Activated CD4-positive, alpha-beta T cell treated with anti-CD3 and anti-CD28 coated beads, Interleukin-2, Interleukin-6, amounts not matched to agents 100 ng/mL and 50 ng/mL, durations not matched to agents 16 hours and 8 hours (primary cell): ENCODE data around the gene NIPAL3.
"Not testable (repeated sequence)": the region's sequence is repeated elsewhere in the genome, so short reads cannot be mapped to it uniquely, and the experiment has no call there.

Experiments
- DNase-seq: peaks from one replicate; pipeline ENCODE4 v3.0.0-alpha.2; 2020

NIPAL3 gene

DNA sequence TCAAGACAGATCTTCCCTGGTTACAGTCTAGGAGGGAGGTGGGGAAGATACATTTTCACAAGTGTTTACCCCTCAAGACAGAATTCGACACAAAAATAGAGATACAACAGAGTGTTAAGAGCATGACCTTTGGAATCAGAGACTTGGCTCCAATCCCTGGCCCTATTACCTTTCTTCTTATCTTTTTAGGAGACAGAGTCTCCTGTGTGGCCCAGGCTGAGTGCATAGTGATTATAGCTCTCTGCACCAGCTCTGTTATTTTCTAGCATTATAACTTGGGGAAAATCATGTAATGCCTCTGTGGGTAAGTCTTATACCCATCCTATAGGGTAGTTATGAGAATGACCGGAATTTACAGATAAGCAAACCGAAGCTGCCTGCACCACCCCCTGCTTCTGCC lies 9.8 kb downstream of the NIPAL3 start:
- no peak for DNase-seq

DNA sequence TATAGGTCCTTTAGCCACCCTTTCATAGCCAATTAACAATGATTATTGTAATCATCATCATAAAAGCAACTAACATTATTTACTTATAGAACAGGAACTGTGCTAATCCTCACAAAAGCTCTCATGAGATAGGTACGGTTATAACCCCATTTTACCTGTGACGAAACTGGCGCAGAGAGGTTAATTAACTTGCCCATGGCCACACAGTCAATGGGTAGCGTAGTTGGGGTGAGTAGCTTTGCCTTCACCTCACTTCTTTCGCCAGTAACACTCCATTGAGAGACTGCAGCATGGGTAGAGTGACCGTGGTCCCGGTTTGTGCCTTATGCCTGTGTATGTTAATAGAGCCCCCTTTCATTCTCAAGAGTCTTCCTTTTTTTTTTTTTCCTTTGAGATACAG lies 10.3 kb downstream of the NIPAL3 start:
- DNase-seq: no peak

GRCh38 chr1:24426744-24427544 lies 11.3 kb downstream of the NIPAL3 start:
- DNase-seq: no peak

- DNase-seq: no peak
These were observed 11.9 kb downstream of the NIPAL3 start for GRCh38 chr1:24427545-24427862.

DNA sequence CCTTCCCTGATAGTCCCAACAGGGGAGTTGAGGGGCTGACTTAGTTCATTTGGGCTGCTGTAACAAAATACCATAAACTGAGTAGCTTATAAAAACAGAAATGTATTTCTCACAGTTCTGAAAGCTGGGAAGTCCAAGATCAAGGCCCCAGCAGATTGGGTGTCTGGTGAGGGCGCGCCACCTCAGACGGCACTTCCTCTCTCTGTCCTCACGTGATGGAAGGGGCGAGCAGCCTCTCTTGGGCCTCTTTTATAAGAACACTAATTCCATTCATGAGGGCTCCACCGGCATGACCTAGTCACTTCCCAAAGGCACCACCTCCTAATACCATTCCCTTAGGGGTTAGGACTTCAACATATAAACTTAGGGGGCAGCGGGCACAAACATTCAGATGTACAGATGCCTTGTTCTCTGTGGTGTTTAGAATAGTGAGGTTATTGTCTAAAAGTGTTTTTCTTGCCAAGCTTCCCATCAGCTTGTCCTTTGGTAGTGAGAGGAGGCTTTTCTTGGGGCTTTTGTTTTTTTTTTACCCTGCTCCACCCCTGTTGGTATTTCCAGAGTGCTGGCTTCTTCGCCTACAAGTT lies 20.3 kb downstream of the NIPAL3 start:
- no peak for DNase-seq

- no peak for DNase-seq
These were observed 22.2 kb downstream of the NIPAL3 start for GRCh38 chr1:24437631-24438396.

DNA sequence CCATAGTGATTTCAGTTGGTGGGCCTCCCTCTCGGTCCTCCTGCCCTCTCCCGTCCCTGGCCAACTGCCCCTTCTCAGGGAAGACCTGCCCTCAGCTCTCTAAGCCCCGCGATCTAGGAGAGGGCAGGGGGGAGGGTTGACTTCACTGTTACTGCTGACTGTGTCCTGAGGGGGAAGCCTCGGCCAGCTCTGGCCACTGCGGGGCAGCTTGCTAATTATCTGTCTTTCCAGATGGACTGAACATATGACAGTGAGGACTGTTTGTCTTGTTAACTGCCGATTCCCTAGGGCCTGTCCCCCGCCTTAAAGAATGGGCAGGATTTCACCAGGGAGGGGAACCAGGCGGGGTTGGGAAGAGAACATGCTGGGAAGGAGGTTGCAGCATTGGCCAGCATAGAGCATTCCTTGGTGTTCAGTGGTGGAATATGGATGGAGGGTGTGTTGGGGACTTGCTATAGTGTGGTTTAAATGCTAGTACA lies 22.9 kb downstream of the NIPAL3 start:
- no peak for DNase-seq

- no peak for DNase-seq
These were observed 24.8 kb downstream of the NIPAL3 start for GRCh38 chr1:24440436-24440835.

DNA sequence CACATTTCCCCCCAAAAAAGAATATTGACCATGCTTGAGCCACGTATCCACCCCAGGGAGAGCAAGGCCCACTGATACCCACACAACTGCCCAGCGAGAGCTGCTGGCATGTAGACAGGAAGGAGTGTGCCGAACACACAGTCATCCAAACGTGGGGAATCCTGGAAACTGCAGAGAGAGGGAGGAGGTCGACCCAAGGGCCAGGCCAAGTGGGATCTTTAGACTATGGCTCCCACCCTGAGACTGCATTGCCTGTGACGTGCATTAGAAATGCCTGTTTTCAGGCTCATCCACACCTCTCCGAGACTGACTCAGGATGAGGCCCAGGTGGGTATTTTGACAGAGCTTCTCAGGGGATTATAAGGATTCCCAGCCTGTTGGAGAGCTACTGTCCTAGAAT lies 25.9 kb downstream of the NIPAL3 start:
- DNase-seq: no peak

GRCh38 chr1:24441996-24442668 lies 26.5 kb downstream of the NIPAL3 start:
- no peak for DNase-seq

DNA sequence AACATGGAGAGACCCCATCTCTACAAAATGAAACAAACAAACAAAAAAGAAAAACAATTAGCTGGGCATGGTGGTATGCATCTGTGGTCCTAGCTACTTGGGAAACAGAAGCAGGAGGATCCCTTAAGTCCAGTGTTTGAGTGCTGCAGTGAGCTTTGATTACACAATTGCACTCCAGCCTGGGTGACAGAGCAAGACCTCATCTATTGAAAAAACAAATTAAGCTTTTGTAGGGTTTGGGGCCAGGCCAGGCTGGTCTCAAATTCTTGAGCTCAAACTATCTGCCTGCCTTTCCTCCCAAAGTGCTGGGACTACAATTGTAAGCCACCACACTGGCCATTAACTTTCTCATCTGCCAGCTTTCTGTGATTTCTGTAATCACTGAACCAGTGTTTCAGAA lies 27.2 kb downstream of the NIPAL3 start:
- no peak for DNase-seq

- DNase-seq: no peak
These were observed 27.6 kb downstream of the NIPAL3 start for GRCh38 chr1:24443241-24443656.

- DNase-seq: not testable (repeated sequence)
These were observed 30.8 kb downstream of the NIPAL3 start for GRCh38 chr1:24446446-24446845.

DNA sequence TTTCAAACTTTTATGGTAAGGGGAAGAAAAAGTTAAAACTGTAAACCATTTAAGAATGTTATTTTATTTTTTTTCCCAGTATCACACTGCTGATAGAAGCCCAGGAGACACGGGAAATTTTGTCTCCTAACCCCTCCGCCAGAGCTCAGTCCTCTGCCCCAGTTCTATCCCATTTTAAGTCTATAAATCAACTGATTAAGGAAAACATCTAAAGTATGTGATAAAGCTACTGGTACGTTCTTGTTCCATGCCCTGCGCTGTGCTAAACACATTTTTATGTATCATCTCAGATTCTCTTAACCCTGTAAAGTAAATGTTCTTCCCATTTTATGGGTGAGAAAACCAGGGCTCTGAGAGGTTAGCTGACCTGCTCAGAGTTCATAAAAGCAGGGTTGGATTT lies 34.7 kb downstream of the NIPAL3 start:
- DNase-seq: no peak

- no peak for DNase-seq
These were observed 35.3 kb downstream of the NIPAL3 start for GRCh38 chr1:24450857-24451397.

GRCh38 chr1:24451746-24452145 lies 36.1 kb downstream of the NIPAL3 start:
- DNase-seq: no peak

- no peak for DNase-seq
These were observed 37.4 kb downstream of the NIPAL3 start for GRCh38 chr1:24452922-24453485.

DNA sequence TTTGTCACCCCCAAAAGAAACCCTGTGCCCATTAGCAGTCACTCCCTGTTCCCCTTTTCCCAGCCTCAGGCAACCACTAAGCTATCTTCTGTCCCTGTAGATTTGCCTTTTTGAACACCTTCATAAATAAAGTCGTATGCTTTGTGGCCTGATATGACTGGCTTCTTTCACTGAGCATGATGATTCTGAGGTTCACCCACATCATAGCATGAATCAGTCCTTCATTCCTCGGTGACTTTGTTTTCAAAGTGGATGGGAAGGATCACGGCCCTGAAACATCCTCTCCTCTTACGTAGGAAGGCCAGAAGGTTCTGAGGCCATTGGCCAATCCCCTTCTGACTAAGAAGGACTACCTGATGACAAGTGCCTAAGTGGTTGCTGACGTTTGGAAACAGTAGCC lies 39.1 kb downstream of the NIPAL3 start:
- DNase-seq: no peak

DNA sequence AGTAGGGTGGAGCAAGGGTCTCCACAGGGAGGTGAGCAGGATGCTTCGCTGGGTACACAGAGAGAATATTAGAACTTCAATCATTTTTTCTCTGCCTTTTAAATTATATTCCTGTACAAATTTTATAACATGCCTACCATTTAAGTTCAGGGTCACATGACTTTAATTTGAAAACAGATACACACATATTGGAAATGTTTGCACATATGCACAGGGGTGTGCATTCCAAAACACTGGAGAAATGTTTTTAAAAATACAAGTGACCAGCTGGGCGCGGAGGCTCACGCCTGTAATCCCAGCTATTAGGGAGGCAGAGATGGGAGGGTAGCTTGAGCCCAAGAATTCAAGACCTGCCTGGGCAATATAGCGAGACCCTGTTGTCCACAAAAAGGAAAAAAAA lies 39.7 kb downstream of the NIPAL3 start:
- no peak for DNase-seq

GRCh38 chr1:24457866-24458265 lies 42.3 kb downstream of the NIPAL3 start:
- no peak for DNase-seq

DNA sequence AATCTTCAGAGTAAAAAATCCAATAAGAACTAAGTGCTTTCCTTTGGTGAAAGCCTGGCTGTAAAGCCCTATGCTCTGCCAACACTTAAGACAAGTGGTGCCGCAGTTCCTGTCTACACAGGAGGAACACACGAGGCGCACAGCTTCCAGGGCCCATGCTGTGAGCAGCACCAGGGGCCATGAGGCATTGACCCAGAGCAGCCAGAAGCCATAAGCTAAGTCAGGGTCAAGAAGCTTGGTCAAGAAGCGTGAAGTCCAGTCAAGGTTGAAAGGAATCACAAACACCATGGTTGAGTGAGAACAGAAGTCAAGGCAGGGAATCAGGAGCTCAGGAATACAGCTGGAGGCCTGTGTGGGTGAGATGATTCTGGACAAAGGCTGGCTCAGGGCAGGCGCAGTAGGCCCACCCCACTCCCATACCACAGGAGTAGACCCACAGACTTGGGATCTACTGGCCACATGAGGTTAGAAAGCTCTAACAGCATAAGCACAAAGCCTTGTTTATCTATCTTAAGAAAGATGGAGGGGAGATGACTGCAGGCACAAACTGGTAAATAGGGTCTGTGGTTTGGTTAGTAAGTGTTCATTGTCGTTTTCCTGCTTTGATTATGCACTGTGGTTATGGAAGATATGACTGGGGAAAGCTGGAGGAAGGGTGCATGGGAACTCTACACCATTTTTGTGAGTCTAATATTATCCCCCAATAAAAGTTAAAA lies 44.1 kb downstream of the NIPAL3 start:
- DNase-seq: no peak

DNA sequence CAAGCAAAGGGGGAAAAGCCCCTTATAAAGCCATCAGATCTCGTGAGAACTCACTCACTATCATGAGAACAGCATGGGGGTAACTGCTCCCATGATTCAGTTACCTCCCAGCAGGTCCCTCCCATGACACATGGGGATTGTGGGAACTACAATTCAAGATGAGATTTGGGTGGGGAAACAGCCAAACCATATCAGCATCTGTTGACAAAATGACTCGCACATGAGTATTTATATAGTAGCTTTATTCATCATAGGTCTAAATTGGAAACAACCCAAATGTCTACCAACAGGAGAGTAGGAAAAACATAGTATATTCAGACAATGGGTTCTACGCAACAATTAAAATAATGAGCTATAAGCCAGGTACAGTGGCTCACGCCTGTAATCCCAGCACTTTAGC lies 46.5 kb downstream of the NIPAL3 start:
- DNase-seq: not testable (repeated sequence)
